ENCODE measurements around the gene PTBP3. TPM values are rescaled to one million over a fixed set of nuclear protein-coding genes. Genes with fewer than 3 reads are reported as not detected.
"Not testable (repeated sequence)": the region's sequence is repeated elsewhere in the genome, so short reads cannot be mapped to it uniquely, and the experiment has no call there.

The PTBP3 gene
- total RNA-seq, 1 donor from 2014 or later = 41.6 TPM

GRCh38 chr9:112212926-112213325 is 120.5 kb downstream of the PTBP3 start:
- DNase-seq (ENCODE audit: low read depth in 2 of 2) = no peak

GRCh38 chr9:112207451-112207850 is 126.0 kb downstream of the PTBP3 start:
- DNase-seq (ENCODE audit: low read depth in 2 of 2) = no peak

- DNase-seq (ENCODE audit: low read depth in 2 of 2) = no peak
Measured at GRCh38 chr9:112203536-112203935, 129.9 kb downstream of the PTBP3 start.

GRCh38 chr9:112200711-112201110 is 132.7 kb downstream of the PTBP3 start:
- DNase-seq (ENCODE audit: low read depth in 2 of 2) = no peak

- DNase-seq (ENCODE audit: low read depth in 2 of 2) = no peak
Measured at GRCh38 chr9:112198646-112199045, 134.8 kb downstream of the PTBP3 start.

- no peak for DNase-seq (ENCODE audit: low read depth in 2 of 2)
Measured at GRCh38 chr9:112194969-112195431, 138.4 kb downstream of the PTBP3 start.

- no peak for DNase-seq (ENCODE audit: low read depth in 2 of 2)
Measured at GRCh38 chr9:112193572-112194288, 139.7 kb downstream of the PTBP3 start.

GRCh38 chr9:112190320-112190719 is 143.1 kb downstream of the PTBP3 start:
- not testable (repeated sequence) for DNase-seq (ENCODE audit: low read depth in 2 of 2)

- no peak for DNase-seq (ENCODE audit: low read depth in 2 of 2)
Measured at GRCh38 chr9:112188884-112189283, 144.5 kb downstream of the PTBP3 start.

- no peak for DNase-seq (ENCODE audit: low read depth in 2 of 2)
Measured at GRCh38 chr9:112187404-112187803, 146.0 kb downstream of the PTBP3 start.

GRCh38 chr9:112186695-112187094 is 146.7 kb downstream of the PTBP3 start:
- no peak for DNase-seq (ENCODE audit: low read depth in 2 of 2)

GRCh38 chr9:112184946-112185345 is 148.5 kb downstream of the PTBP3 start:
- no peak for DNase-seq (ENCODE audit: low read depth in 2 of 2)

GRCh38 chr9:112184221-112184620 is 149.2 kb downstream of the PTBP3 start:
- DNase-seq (ENCODE audit: low read depth in 2 of 2) = no peak

- no peak for DNase-seq (ENCODE audit: low read depth in 2 of 2)
Measured at GRCh38 chr9:112180387-112180881, 153.0 kb downstream of the PTBP3 start.

- no peak for DNase-seq (ENCODE audit: low read depth in 2 of 2)
Measured at GRCh38 chr9:112179816-112180215, 153.6 kb downstream of the PTBP3 start.

GRCh38 chr9:112176524-112176923 is 156.9 kb downstream of the PTBP3 start:
- no peak for DNase-seq (ENCODE audit: low read depth in 2 of 2)

GRCh38 chr9:112175796-112176315 is 157.6 kb downstream of the PTBP3 start:
- DNase-seq (ENCODE audit: low read depth in 2 of 2) = no peak

GRCh38 chr9:112174965-112175795 is 158.2 kb downstream of the PTBP3 start, which contains the start of gene SUSD1:
Gene SUSD1 (minus strand): TSS chr9:112175297. CDS start chr9:112175235, 62 bp downstream.
- DNase-seq (ENCODE audit: low read depth in 2 of 2) = peak in 1 of 2 donors; percentile 26

GRCh38 chr9:112174222-112174964 is 159.0 kb downstream of the PTBP3 start:
- peak in 1 of 2 donors; percentile 45 for DNase-seq (ENCODE audit: low read depth in 2 of 2)

- DNase-seq (ENCODE audit: low read depth in 2 of 2) = no peak
Measured at GRCh38 chr9:112173489-112174221, 159.8 kb downstream of the PTBP3 start.

- DNase-seq (ENCODE audit: low read depth in 2 of 2) = no peak
Measured at GRCh38 chr9:112170968-112171367, 162.5 kb downstream of the PTBP3 start.

Measured in dermis microvascular lymphatic vessel endothelial cell (primary cell).